Mammary microvascular endothelial cell (primary cell): ENCODE measurements around the gene SMIM13. TPM values are rescaled to one million over a fixed set of nuclear protein-coding genes. Genes with fewer than 3 reads are reported as not detected.

ENCODE experiments used
- total RNA-seq: library from RNA; depleted of rRNA; stranded (reverse); fragments of >200 nt; gene quantifications from 2 replicates; pipeline ENCODE4 v1.2.3, GENCODE V29; 2015

Gene SMIM13
- 12.6 and 17.5 TPM in 2 replicates for total RNA-seq

GRCh38 chr6:11093626-11094410 is at the start of gene SMIM13:
Gene SMIM13 (plus strand): TSS chr6:11093834. CDS start chr6:11094314, 480 bp downstream.

GRCh38 chr6:11043961-11044711 is 49.5 kb upstream of the SMIM13 start, which contains the start of gene ELOVL2:
Gene ELOVL2 (minus strand): TSS chr6:11044305. CDS start chr6:11044230, 75 bp downstream.

GRCh38 chr6:11110921-11111768 is 17.5 kb downstream of the SMIM13 start, which contains the start of gene ERVFRD-1:
Gene ERVFRD-1 (minus strand): TSS chr6:11111725. CDS start chr6:11105310, 6,415 bp downstream.

Other genes starting within 250 kb of the SMIM13 start
- gene GCM2, start 211.8 kb upstream of the SMIM13 start, total RNA-seq, result not detected in 2 replicates
- gene SYCP2L, start 206.8 kb upstream of the SMIM13 start, total RNA-seq, result not detected in 2 replicates
- 0.05 TPM in 1 of 2 replicates, not detected in the other for gene ELOVL2, start 49.5 kb upstream of the SMIM13 start, total RNA-seq
- 6.5 and 7.2 TPM in 2 replicates for gene ERVFRD-1, start 17.9 kb downstream of the SMIM13 start, total RNA-seq
- 116 and 127 TPM in 2 replicates for gene NEDD9, start 138.8 kb downstream of the SMIM13 start, total RNA-seq